T-helper 1 cell (primary cell): Measurements from ENCODE around the gene NTNG1.

ENCODE experiments used
- DNase-seq, 5 donors: peaks; one replicate each; pipeline ENCODE4 v3.0.0-alpha.2; 2012 to 2020

The NTNG1 gene

GRCh38 chr1:107467811-107468210 lies 327.0 kb downstream of the NTNG1 start:
- no peak for DNase-seq

- no peak for DNase-seq
Measured at GRCh38 chr1:107473065-107473464, 332.2 kb downstream of the NTNG1 start.

GRCh38 chr1:107474877-107475612 lies 334.2 kb downstream of the NTNG1 start:
- peak in 1 of 5 donors; percentile 9 for DNase-seq

- DNase-seq: no peak
Measured at GRCh38 chr1:107477233-107477632, 336.4 kb downstream of the NTNG1 start.

DNA sequence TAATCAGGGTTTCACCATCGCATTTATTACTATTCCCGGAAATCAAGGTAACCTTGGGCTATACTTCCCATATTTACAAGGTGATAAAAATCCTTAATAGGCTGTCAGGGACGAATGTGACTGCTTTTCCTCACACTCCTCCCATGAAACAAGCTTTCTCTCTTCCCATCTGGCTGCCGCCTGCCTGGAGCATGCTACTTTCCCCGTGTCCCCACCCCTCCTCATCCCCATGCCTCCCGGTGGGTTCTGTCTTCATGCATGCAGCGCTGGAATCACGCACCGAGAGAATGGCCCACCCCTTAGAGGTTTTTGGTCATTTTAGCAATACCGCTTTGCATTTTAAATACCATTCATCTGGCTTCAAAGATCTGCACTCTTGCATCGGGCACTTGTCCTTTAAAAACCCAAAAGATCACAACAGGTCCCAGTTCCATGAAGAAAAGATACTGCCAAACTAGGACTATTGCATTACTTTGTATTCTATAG lies 339.1 kb downstream of the NTNG1 start:
- no peak for DNase-seq

DNA sequence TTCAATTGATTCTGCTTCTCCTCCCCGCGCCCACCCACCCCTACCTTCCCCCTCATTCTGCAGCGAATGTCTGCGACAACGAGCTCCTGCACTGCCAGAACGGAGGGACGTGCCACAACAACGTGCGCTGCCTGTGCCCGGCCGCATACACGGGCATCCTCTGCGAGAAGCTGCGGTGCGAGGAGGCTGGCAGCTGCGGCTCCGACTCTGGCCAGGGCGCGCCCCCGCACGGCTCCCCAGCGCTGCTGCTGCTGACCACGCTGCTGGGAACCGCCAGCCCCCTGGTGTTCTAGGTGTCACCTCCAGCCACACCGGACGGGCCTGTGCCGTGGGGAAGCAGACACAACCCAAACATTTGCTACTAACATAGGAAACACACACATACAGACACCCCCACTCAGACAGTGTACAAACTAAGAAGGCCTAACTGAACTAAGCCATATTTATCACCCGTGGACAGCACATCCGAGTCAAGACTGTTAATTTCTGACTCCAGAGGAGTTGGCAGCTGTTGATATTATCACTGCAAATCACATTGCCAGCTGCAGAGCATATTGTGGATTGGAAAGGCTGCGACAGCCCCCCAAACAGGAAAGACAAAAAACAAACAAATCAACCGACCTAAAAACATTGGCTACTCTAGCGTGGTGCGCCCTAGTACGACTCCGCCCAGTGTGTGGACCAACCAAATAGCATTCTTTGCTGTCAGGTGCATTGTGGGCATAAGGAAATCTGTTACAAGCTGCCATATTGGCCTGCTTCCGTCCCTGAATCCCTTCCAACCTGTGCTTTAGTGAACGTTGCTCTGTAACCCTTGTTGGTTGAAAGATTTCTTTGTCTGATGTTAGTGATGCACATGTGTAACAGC lies 339.9 kb downstream of the NTNG1 start:
- DNase-seq: no peak

GRCh38 chr1:107481756-107482384 lies 341.0 kb downstream of the NTNG1 start:
- DNase-seq: no peak

DNA sequence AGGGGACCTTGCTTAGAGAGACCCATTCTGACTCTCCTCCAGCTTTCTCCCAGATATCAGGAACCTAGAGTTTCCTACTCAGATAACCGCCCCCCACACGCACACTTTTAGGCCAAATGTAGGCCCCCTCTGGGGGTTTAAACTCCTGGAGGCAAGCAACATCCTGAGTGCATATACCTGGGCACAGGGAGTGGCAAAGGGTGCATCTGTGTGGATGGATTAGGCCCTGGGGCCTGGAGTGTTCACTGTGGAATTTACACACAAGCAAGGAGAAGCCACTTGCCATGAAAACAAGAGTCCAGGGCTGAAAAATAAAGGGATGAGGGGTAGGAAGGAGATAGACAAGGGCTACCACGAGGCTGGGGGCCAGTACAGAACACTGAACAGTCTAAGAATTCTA lies 343.1 kb downstream of the NTNG1 start:
- DNase-seq: no peak

GRCh38 chr1:107486349-107486748 lies 345.5 kb downstream of the NTNG1 start:
- DNase-seq: no peak

DNA sequence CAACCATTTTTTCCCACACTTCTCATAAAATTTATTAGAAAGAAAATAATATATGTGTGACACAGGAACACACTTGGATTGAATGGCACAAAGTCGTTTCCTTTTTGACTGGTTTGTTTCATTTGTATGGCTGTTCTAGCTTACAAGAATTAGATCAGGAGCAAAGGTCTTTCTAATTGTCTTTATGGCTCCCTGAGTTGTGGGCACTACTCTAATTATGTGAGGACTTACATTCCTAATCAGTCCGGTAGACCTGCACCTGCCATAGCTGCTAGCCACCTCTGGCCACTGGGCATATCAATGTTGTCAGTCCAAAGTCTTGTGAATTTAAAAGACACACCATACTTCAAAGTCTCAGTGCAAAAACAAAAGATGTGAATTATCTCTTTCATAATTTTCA lies 346.7 kb downstream of the NTNG1 start:
- no peak for DNase-seq

DNA sequence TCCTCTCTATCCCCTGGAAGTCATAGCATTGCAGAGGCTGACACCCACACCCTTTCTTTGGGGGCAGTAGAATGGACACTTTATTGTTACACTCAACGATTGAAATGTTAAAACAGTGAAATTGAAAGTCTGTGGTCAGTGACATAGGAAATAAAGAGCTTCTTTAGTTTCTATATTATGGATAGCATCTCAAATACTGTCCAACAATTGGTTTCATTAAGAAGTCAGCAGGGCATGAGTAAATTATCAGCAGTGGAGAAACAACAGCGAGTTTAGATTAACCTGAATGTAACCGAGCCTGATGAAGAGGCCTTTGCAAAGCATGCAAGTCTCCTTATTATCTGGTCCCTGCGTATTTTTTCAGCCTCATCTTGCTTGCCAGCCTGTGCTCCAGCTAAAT lies 350.7 kb downstream of the NTNG1 start:
- DNase-seq: no peak

DNA sequence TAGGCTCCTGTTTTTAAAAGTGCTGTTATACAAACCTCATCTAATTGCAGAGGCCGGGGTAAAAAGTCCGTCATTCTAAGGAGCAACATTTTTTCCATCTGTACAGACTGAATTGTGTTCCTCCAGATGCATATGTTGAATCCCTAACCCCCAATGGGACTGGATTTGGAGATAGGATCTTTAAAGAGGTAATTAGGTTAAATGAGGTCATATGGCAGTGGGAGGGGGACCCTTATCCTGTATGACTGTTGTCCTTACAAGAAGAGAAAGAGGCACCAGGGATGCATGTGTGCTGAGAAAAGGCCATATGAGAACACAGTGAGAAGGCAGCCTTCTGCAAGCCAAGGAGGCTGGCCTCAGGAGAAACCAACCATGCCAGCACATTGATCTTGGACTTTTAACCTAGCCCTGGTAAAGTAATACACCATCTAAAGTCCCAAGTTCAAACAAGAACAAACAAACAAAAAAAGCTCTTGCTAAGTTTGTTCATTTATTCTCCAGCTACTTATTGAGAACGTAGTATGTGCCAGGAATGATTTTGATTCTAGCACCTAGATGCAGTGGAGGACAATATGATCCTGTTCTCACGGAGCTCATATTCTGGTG lies 352.4 kb downstream of the NTNG1 start:
- no peak for DNase-seq

DNA sequence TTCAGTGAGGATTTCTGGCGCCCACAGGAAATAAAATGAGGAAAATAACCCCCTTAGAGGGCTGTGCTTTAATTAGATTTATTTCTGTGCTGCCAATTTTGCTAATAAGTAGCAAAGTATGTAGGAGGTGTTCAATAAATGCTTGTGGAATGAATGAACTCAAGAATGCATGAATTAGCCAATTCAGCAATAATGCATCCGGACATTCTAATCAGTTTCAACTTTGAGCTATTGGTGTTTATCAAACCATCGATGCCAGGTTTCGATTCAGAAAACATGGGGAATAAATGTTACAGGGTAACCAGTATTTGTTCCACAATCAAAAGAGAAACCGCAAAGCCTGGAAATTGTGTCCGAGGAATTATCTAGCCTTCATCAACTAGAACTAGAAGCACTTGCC lies 353.2 kb downstream of the NTNG1 start:
- no peak for DNase-seq

DNA sequence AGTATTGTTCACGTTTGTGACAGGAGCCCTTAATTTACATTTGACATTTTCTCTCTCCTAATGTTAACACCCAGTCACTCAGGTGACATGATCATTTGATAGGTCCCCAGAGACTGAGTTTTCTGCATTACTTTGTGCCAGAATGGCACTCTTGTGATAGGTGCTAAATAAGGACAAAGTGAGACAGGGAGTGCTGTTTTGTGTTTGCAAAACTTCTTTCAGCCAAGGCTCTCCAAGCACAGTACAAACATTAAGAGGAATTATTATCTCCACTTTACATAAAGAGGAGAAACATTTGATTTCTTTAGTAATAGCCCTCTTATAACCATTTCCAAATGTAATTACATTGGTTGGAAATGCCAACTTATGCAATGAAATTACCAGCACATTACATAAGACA lies 355.2 kb downstream of the NTNG1 start:
- no peak for DNase-seq

GRCh38 chr1:107499139-107499744 lies 358.4 kb downstream of the NTNG1 start:
- DNase-seq: no peak

DNA sequence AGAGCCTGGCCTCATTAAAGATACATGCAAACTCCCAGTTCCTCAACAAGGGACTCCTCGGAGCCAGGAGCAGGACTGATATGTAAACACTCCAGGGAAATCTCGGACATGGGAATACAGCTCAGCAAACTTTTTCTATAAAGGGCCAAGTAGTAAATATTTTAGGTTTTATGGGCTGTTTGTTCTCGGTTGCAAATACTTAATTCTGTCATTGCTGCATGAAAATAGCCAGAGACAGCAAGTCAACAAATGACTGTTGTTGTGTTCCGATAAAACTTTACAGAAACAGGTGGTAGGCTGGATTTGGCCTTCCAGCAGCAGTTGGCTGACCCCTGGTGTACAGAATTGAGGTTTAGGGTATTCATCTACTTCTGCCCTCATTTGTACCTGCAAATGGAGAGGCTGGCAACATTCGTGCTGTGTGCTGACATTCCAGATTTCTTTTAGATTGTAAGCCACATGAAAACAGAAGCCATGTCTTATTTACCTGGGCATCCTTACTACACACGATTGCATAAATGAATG lies 360.3 kb downstream of the NTNG1 start:
- no peak for DNase-seq

DNA sequence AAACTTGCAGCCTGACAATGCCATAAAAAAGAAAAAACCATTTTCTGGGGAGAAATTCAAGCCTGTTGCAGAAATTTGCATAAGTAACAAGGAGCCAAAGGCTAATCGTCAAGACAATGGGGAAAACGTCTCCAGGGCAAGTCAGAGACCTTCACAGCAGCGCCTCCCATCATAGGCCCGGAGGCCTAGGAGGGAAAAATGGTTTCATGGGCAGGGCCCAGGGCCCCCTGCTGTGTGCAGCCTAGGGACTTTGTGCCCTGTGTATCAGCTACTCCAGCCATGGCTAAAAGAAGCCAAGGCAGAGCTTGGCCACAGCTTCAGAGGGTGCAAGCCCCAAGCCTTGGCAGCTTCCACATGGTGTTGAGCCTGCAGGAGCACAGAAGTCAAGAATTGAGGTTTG lies 369.5 kb downstream of the NTNG1 start:
- no peak for DNase-seq

DNA sequence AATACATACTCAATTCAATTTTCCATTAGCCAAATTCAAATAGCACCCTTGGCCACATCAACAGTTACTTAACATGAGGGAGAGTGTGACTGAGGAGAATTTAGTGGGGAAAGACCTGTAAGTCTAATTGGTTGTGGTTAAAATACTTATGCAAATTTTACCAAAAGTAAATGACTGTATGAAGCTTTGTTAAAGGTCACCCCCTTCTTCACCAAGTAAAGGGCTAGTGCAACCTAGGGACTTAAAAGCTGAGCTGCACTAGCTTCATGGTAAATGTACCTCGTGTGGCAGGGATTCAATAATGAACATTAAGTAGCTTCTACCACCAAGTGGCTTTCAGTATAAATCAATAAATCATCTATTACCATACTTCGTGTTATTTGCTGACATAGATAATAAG lies 372.0 kb downstream of the NTNG1 start:
- DNase-seq: no peak

GRCh38 chr1:107514841-107515240 lies 374.0 kb downstream of the NTNG1 start:
- DNase-seq: no peak

GRCh38 chr1:107515702-107516101 lies 374.9 kb downstream of the NTNG1 start:
- DNase-seq: no peak

DNA sequence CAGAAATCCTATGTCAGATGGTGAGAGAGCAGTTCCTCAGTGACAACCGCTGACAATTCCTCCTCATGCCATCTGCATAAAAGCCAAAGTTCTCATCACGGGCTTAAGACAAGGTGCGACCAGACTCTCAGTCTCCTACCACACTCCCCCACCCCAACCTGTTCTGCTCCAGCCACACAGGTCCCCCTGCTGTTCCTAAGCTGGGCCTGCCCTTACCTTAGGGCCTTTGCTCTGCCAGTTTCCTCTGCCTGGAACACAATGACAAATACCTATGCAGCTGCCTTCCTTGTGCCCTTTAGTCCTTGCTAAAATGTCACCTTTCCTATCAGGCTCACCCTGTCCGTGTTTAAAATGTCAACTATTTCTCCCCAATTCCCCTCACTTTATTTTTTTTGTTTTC lies 382.2 kb downstream of the NTNG1 start:
- no peak for DNase-seq

DNA sequence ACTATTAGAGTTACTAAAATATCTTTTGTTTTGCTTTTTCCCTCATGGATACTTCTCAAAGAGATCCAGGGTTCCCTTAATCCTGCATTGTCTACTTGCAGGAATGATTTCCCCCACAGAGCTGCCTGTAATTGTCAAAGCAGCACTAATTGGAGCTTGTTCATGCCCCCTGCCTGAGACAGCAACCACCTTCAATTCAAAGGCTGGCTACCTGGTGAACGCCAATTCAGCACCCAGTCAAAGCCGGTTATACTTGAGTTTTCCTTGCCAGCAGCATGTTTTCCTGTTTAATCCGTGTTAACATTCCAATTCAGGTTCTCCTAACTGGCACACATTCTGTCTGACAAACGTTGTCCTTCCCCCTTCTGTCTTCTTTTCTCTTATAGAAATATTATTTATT lies 382.9 kb downstream of the NTNG1 start:
- DNase-seq: no peak
